HepG2 (cell line): ENCODE data around the gene ADARB2.

ENCODE experiments used
- CAMTA2 ChIP-seq: sonication (generic); formaldehyde crosslinking; IDR thresholded peaks from 2 replicates; pipeline ENCODE4 v1.4.0; 2020; ENCODE audit warnings: mild to moderate bottlenecking, missing genetic modification reagents, borderline replicate concordance
- ELF1 ChIP-seq: sonication (generic); formaldehyde crosslinking; IDR thresholded peaks from 2 replicates; pipeline ENCODE4 v1.4.0; 2020; ENCODE audit warnings: missing genetic modification reagents
- ELF4 ChIP-seq: sonication (generic); formaldehyde crosslinking; IDR thresholded peaks from 2 replicates; pipeline ENCODE4 v1.5.0; 2020; ENCODE audit warnings: missing genetic modification reagents, mild to moderate bottlenecking, moderate library complexity, borderline replicate concordance
- HNRNPK ChIP-seq: fragments of 200-400 bp; formaldehyde crosslinking; IDR thresholded peaks from 2 replicates; pipeline ENCODE4 v1.6.1; 2018; ENCODE audit warnings: low read length, low read depth, moderate library complexity, mild to moderate bottlenecking; ENCODE audit not compliant: poor library complexity, severe bottlenecking
- MYNN ChIP-seq: sonication (generic); formaldehyde crosslinking; IDR thresholded peaks from 2 replicates; pipeline ENCODE4 v1.4.0; 2020; ENCODE audit warnings: mild to moderate bottlenecking, low read depth, missing genetic modification reagents
- NFRKB ChIP-seq: fragments of 450-650 bp; IDR thresholded peaks from 2 replicates; pipeline ENCODE4 v1.6.1; 2017
- NR1H2 ChIP-seq: sonication (generic); formaldehyde crosslinking; IDR thresholded peaks from 2 replicates; pipeline ENCODE4 v1.8.1; 2022; ENCODE audit warnings: low read depth, missing genetic modification reagents, borderline replicate concordance
- POLR2A ChIP-seq, 2 experiments: IDR thresholded peaks; 2 replicates each; pipeline ENCODE4 v1.6.1; 2011; ENCODE audit warnings: low read depth in 2 of 2, low read length in 2 of 2, mild to moderate bottlenecking in 1 of 2, moderate library complexity in 1 of 2; ENCODE audit not compliant: insufficient read depth in 1 of 2
- POLR2AphosphoS5 ChIP-seq: IDR thresholded peaks from 2 replicates; pipeline ENCODE4 v1.6.1; 2012; ENCODE audit warnings: low read depth, low read length
- ZNF629 ChIP-seq: sonication (generic); formaldehyde crosslinking; conservative IDR thresholded peaks from 2 replicates; pipeline ENCODE4 v1.5.0; 2020; ENCODE audit warnings: missing genetic modification reagents
- TF ChIP-seq, protein P1 (sequence below): sonication (generic); formaldehyde crosslinking; IDR thresholded peaks from 2 replicates; pipeline ENCODE4 v1.4.0; 2020; ENCODE audit warnings: missing genetic modification reagents, borderline replicate concordance
- TF ChIP-seq, protein P2 (sequence below): sonication (generic); formaldehyde crosslinking; IDR thresholded peaks from 2 replicates; pipeline ENCODE4 v1.8.1; 2023; ENCODE audit warnings: mild to moderate bottlenecking, moderate library complexity, missing genetic modification reagents
- TF ChIP-seq, protein P3 (sequence below): sonication (generic); formaldehyde crosslinking; IDR thresholded peaks from 2 replicates; pipeline ENCODE4 v1.5.0; 2020; ENCODE audit warnings: mild to moderate bottlenecking, missing genetic modification reagents, moderate library complexity

DNA sequence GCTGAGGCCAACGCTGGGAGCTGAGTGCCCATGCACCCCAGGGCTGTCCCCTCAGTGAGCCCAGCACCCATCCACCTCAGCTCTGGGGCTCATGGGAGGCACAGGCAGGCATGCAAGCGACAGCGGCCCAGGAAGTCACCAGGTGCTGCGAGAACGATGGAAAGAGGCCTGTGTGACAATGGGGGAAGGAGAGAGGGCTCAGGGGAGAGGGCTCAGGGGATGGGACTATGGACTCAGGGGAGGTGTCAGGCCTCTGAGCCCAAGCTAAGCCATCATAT is 388.6 kb downstream of the ADARB2 start:
- TF ChIP-seq POLR2A (IDR thresholded peaks at IDR 0.05; ENCODE audit: insufficient read depth in 1 of 2, low read depth in 2 of 2, low read length in 2 of 2) (no peak), HNRNPK (no peak), NR1H2 (CRISPR knock-in tag) (no peak), NFRKB (no peak), MYNN (CRISPR knock-in tag) (no peak), POLR2AphosphoS5 (no peak), CAMTA2 (CRISPR knock-in tag) (no peak), ELF4 (CRISPR knock-in tag) (no peak), ELF1 (CRISPR knock-in tag) (no peak), ZNF629 (CRISPR knock-in tag) (no peak)
- TF ChIP-seq, protein P1, sequence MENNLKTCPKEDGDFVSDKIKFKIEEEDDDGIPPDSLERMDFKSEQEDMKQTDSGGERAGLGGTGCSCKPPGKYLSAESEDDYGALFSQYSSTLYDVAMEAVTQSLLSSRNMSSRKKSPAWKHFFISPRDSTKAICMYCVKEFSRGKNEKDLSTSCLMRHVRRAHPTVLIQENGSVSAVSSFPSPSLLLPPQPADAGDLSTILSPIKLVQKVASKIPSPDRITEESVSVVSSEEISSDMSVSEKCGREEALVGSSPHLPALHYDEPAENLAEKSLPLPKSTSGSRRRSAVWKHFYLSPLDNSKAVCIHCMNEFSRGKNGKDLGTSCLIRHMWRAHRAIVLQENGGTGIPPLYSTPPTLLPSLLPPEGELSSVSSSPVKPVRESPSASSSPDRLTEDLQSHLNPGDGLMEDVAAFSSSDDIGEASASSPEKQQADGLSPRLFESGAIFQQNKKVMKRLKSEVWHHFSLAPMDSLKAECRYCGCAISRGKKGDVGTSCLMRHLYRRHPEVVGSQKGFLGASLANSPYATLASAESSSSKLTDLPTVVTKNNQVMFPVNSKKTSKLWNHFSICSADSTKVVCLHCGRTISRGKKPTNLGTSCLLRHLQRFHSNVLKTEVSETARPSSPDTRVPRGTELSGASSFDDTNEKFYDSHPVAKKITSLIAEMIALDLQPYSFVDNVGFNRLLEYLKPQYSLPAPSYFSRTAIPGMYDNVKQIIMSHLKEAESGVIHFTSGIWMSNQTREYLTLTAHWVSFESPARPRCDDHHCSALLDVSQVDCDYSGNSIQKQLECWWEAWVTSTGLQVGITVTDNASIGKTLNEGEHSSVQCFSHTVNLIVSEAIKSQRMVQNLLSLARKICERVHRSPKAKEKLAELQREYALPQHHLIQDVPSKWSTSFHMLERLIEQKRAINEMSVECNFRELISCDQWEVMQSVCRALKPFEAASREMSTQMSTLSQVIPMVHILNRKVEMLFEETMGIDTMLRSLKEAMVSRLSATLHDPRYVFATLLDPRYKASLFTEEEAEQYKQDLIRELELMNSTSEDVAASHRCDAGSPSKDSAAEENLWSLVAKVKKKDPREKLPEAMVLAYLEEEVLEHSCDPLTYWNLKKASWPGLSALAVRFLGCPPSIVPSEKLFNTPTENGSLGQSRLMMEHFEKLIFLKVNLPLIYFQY (CRISPR knock-in tag), result no peak
- TF ChIP-seq, protein P2, sequence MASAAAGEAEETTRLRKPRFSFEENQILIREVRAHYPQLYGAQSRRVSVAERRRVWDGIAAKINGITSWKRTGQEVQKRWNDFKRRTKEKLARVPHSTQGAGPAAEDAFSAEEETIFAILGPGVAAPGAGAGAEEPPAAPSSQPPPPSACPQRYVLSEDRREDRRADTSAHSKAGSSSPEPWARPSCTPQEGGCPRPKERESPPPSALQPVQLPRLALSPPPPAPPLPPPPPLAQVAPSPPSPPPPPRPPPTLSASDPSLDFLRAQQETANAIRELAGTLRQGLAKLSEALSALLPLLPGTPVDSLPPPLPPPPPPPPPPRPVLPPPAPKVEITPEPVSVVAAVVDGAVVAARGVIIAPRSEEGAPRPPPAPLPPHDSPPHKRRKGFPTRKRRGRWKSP (CRISPR knock-in tag), result no peak
- TF ChIP-seq, protein P3, sequence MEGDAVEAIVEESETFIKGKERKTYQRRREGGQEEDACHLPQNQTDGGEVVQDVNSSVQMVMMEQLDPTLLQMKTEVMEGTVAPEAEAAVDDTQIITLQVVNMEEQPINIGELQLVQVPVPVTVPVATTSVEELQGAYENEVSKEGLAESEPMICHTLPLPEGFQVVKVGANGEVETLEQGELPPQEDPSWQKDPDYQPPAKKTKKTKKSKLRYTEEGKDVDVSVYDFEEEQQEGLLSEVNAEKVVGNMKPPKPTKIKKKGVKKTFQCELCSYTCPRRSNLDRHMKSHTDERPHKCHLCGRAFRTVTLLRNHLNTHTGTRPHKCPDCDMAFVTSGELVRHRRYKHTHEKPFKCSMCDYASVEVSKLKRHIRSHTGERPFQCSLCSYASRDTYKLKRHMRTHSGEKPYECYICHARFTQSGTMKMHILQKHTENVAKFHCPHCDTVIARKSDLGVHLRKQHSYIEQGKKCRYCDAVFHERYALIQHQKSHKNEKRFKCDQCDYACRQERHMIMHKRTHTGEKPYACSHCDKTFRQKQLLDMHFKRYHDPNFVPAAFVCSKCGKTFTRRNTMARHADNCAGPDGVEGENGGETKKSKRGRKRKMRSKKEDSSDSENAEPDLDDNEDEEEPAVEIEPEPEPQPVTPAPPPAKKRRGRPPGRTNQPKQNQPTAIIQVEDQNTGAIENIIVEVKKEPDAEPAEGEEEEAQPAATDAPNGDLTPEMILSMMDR (CRISPR knock-in tag), result no peak
